Esophagus squamous epithelium (tissue), 5 donors: ENCODE data around the gene OBSCN. TPM values are rescaled to one million over a fixed set of nuclear protein-coding genes. Genes with fewer than 3 reads are reported as not detected.

Experiments used
- DNase-seq: peaks from one replicate; lab custom pipeline; 2025; lab: John Stamatoyannopoulos, UW
- H3K27ac ChIP-seq, 4 donors: fragments of 200-600 bp; sonication (generic); one replicate each; pipeline ENCODE4 v1.5.1; 2016 to 2019; ENCODE audit warnings: mild to moderate bottlenecking in 1 of 4
- H3K27me3 ChIP-seq, 4 donors: fragments of 200-600 bp; sonication (generic); 1 replicate in 3 of 4; 2 replicates in 1 of 4; pipeline versions ENCODE4 v1.5.1 to v1.6.0; 2017 to 2021; ENCODE audit warnings: antibody characterized with exemption in 1 of 4
- H3K36me3 ChIP-seq, 3 donors: fragments of 200-600 bp; sonication (generic); one replicate each; pipeline ENCODE4 v1.5.1; 2016 to 2019
- H3K4me1 ChIP-seq, 3 donors: fragments of 200-600 bp; sonication (generic); one replicate each; pipeline ENCODE4 v1.5.1; 2017 to 2019
- H3K4me3 ChIP-seq, 4 donors: fragments of 200-600 bp; sonication (generic); 1 replicate in 3 of 4; 2 replicates in 1 of 4; pipeline ENCODE4 v1.5.1; 2016 to 2019; ENCODE audit warnings: mild to moderate bottlenecking in 2 of 4, moderate library complexity in 1 of 4
- H3K9me3 ChIP-seq, 3 donors: fragments of 200-600 bp; sonication (generic); one replicate each; pipeline ENCODE4 v1.5.1; 2016 to 2019
- POLR2A ChIP-seq, 4 donors: fragments of 450-650 bp; IDR thresholded peaks; one replicate each; pipeline ENCODE4 v1.6.1; 2017; ENCODE audit warnings: antibody characterized with exemption in 4 of 4, mild to moderate bottlenecking in 4 of 4, moderate library complexity in 3 of 4
- WGBS, 2 donors: methylation state at CpG; one replicate each; pipeline ENCODE4 v1.1.5; 2018; 5-methylcytosine and 5-hydroxymethylcytosine counted together
- intact Hi-C: fragments of 100-400 bp; cut with DNase I; formaldehyde crosslinking; loops from one replicate; pipeline ENCODE4 v1.15.0; 2022
- total RNA-seq, 4 donors: library from RNA; depleted of rRNA; stranded (reverse); fragments of >200 nt; gene quantifications; one replicate each; pipeline ENCODE4 v1.1.0, GENCODE V29; 2016
- TF ChIP-seq, protein P1 (sequence below), 6 experiments: fragments of 450-650 bp in 4 of 6; fragments of 200-600 bp in 2 of 6; sonication (generic) in 2 of 6; IDR thresholded peaks; one replicate each; pipeline ENCODE4 v1.5.1; 2016 to 2019; ENCODE audit warnings: antibody characterized with exemption in 6 of 6, mild to moderate bottlenecking in 4 of 6, moderate library complexity in 4 of 6
- donor health status: DM: yes; HTN: yes; CAD: no.

Gene OBSCN
- total RNA-seq, 4 donors from 2014 or later: 4.0 to 53.2 (median 13.8) TPM

DNA sequence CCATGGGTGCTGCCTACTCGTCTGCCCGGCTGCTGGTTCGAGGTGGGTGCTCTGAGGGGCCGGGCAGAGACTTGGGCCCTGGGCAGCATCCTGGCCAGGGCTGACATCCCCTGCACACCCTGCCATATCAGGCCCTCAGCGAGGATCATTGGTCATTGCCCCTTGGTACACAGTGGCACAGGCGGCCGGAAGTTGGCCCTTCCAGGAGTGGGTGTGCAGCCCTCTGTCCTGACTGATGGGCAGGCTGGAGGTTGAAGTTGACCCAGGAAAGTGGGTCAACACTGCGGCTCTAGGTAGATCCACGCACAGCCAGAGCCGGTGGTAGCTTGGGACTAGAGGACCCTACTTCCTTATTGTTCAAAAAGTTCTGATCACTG is 125.9 kb downstream of the OBSCN start:
- WGBS, 2 donors: 90 to 96% methylated on average over 2 to 5 of the region's 10 CpGs
- peaks cover 0 to 59% (median 0%) of the 10 kb centered on the region in 3 donors for H3K36me3 ChIP-seq
- intact Hi-C loops: no loop called here
- H3K27ac ChIP-seq: no peak overlapping the region
- no peaks in the 10 kb centered on the region for H3K9me3 ChIP-seq
- H3K27me3 ChIP-seq: no peaks in the 10 kb centered on the region
- TF ChIP-seq POLR2A (IDR thresholded peaks at IDR 0.05): no peak
- TF ChIP-seq, protein P1, sequence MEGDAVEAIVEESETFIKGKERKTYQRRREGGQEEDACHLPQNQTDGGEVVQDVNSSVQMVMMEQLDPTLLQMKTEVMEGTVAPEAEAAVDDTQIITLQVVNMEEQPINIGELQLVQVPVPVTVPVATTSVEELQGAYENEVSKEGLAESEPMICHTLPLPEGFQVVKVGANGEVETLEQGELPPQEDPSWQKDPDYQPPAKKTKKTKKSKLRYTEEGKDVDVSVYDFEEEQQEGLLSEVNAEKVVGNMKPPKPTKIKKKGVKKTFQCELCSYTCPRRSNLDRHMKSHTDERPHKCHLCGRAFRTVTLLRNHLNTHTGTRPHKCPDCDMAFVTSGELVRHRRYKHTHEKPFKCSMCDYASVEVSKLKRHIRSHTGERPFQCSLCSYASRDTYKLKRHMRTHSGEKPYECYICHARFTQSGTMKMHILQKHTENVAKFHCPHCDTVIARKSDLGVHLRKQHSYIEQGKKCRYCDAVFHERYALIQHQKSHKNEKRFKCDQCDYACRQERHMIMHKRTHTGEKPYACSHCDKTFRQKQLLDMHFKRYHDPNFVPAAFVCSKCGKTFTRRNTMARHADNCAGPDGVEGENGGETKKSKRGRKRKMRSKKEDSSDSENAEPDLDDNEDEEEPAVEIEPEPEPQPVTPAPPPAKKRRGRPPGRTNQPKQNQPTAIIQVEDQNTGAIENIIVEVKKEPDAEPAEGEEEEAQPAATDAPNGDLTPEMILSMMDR (IDR thresholded peaks at IDR 0.05): no peak
- no peaks in the 10 kb centered on the region for H3K4me1 ChIP-seq
- DNase-seq: no peak
- no peak overlapping the region for H3K4me3 ChIP-seq

DNA sequence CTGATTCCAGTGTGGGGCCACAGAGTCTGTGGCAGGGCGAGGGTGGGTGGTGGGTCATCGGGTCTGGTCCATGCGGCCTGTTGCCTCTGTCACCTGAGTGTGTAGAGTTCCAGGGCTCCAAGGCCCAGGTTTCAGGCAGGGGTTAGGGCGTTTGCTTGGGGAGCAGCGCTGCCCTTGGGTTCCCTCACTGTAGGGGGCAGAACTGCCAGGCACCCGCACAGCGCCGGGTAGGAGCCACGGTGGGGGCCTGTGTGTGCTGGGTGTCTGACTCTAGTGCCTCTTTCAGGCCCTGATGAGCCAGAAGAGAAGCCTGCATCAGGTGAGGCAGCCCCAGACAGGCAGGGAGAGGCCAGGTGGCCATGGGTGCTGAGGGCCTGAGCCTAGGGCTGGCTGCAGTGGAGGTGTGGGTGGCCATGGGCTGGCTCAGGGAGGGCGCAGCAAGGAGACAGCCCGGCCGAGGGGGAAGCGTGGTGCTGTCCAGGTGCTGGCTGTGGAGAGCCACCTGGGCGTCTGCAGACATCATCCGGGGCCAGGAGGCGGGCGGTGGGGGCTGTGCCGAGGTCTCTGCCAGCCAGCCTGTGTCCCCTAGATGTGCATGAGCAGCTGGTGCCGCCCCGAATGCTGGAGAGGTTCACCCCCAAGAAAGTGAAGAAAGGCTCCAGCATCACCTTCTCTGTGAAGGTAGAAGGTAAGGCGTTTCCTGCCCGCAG is 126.5 kb downstream of the OBSCN start:
- H3K27me3 ChIP-seq: no peaks in the 10 kb centered on the region
- H3K36me3 ChIP-seq: peaks cover 0 to 66% (median 0%) of the 10 kb centered on the region in 3 donors
- TF ChIP-seq, protein P1 (IDR thresholded peaks at IDR 0.05): no peak
- TF ChIP-seq POLR2A (IDR thresholded peaks at IDR 0.05): no peak
- H3K9me3 ChIP-seq: no peaks in the 10 kb centered on the region
- no peak for DNase-seq
- H3K27ac ChIP-seq: no peak overlapping the region
- no peak overlapping the region for H3K4me3 ChIP-seq
- intact Hi-C loops: no loop called here
- WGBS, 2 donors: 89% methylated on average over 4 of the region's 22 CpGs; no CpG with 5 or more reads in 1 of the 2 donors
- no peaks in the 10 kb centered on the region for H3K4me1 ChIP-seq

DNA sequence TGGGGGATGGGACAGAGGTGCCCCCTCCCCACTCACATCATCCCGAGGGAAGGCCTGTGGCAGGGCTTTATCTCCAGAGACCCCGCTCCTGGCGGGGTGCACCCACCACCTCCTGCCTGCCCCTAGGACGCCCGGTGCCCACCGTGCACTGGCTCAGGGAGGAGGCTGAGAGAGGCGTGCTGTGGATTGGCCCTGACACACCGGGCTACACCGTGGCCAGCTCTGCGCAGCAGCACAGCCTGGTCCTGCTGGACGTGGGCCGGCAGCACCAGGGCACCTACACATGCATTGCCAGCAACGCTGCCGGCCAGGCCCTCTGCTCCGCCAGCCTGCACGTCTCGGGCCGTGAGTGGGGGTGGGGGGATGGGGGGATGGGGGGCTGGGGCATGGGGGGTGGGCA is 127.1 kb downstream of the OBSCN start:
- DNase-seq: no peak
- intact Hi-C loops: no loop called here
- no peak overlapping the region for H3K27ac ChIP-seq

DNA sequence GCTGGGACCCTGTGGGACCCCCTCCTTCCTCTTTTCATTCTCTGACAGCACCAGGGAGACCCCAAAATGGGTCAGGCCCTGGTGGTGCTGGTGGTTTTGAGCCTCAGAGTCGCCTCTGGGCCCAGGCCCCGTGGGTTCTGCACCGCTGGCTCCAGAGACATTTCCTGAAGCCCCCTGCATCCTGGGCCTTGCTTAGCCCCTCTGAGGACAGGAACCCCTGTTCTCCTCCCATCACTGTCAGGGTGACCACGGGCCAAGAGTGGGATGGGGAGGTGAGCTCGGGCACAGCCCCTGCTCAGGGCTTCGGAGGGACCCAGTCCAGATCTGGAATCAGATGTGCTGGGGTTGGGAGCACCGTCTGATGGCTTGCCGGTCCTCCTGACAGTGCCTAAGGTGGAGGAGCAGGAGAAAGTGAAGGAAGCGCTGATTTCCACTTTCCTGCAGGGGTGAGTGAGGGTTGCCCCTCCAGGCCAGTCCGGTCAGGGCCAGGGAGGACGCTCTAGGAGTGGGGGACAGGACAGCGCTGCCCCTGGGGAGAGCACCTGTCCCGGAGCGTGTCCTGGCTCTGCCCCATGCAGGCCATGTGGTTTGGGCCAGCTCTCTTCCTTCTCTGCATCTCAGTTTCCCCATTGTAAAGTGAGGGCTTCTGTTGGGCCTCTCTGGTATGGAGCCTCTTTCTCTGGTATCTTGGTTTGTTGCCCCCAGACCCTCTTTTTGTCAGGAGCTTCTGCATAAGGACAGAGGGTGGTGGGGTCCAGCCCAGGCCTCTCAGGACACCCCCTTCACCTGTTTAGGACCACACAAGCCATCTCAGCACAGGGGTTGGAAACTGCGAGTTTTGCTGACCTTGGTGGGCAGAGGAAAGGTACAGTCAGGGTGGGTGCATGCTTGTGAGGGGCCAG is 127.8 kb downstream of the OBSCN start:
- TF ChIP-seq POLR2A (IDR thresholded peaks at IDR 0.05): no peak
- TF ChIP-seq, protein P1 (IDR thresholded peaks at IDR 0.05): no peak
- 100% methylated on average over 1 of the region's 15 CpGs; no CpG with 5 or more reads in 1 of the 2 donors for WGBS, 2 donors
- no peak for DNase-seq
- H3K27me3 ChIP-seq: no peaks in the 10 kb centered on the region
- no peaks in the 10 kb centered on the region for H3K4me1 ChIP-seq
- intact Hi-C loops: no loop called here
- H3K27ac ChIP-seq: no peak overlapping the region
- H3K9me3 ChIP-seq: no peaks in the 10 kb centered on the region
- H3K4me3 ChIP-seq: no peak overlapping the region
- H3K36me3 ChIP-seq: peaks cover 0 to 79% (median 0%) of the 10 kb centered on the region in 3 donors

More for the DNA sequence above, 127.1 kb downstream of the OBSCN start:
- no peak overlapping the region for H3K4me3 ChIP-seq
- WGBS, 2 donors: 100% methylated on average over 1 of the region's 18 CpGs; no CpG with 5 or more reads in 1 of the 2 donors
- peaks cover 0 to 72% (median 0%) of the 10 kb centered on the region in 3 donors for H3K36me3 ChIP-seq
- H3K27me3 ChIP-seq: no peaks in the 10 kb centered on the region
- no peaks in the 10 kb centered on the region for H3K9me3 ChIP-seq
- H3K4me1 ChIP-seq: no peaks in the 10 kb centered on the region
- TF ChIP-seq, protein P1 (IDR thresholded peaks at IDR 0.05): no peak
- TF ChIP-seq POLR2A (IDR thresholded peaks at IDR 0.05): no peak
